GM12891 (cell line): Measurements from ENCODE around the gene TAP2.

ENCODE experiments used
- POLR2A ChIP-seq: IDR thresholded peaks from 2 replicates; pipeline ENCODE4 v1.6.1; 2011; ENCODE audit warnings: low read depth, low read length, control low read depth
- POLR2AphosphoS5 ChIP-seq: IDR thresholded peaks from 2 replicates; pipeline ENCODE4 v1.6.1; 2011; ENCODE audit warnings: low read depth, low read length, control low read depth

- TF ChIP-seq POLR2A: no peak
- TF ChIP-seq POLR2AphosphoS5: no peak
Observed at GRCh38 chr6:32847004-32847403, 8.5 kb upstream of the TAP2 start.
